ENCODE results near the gene XPA.

- no peak for TF ChIP-seq GATA3 (IDR thresholded peaks at IDR 0.05; ENCODE audit: low read depth, low read length)
- no peak for TF ChIP-seq GATA2 (IDR thresholded peaks at IDR 0.05; ENCODE audit: low read depth, low read length)
Observed at GRCh38 chr9:97628668-97629067, 68.5 kb downstream of the XPA start.
